ENCODE results near the gene ULBP3.
"Not testable (repeated sequence)": the region's sequence is repeated elsewhere in the genome, so short reads cannot be mapped to it uniquely, and the experiment has no call there.

The ULBP3 gene

GRCh38 chr6:150075034-150075421 lies 6.1 kb upstream of the ULBP3 start:
- DNase-seq: no peak

GRCh38 chr6:150074396-150075033 lies 5.6 kb upstream of the ULBP3 start:
- DNase-seq: not testable (repeated sequence)

GRCh38 chr6:150072201-150072600 lies 3.3 kb upstream of the ULBP3 start:
- DNase-seq: peak; percentile 39

- DNase-seq: no peak
Measured at GRCh38 chr6:150070236-150070818, 1.4 kb upstream of the ULBP3 start.

GRCh38 chr6:150069706-150070105 lies 785 bp upstream of the ULBP3 start:
- DNase-seq: no peak

- no peak for DNase-seq
Measured at GRCh38 chr6:150068151-150068550, 770 bp downstream of the ULBP3 start.

GRCh38 chr6:150065083-150065482 lies 3.8 kb downstream of the ULBP3 start:
- no peak for DNase-seq

GRCh38 chr6:150063640-150064039 lies 5.3 kb downstream of the ULBP3 start:
- no peak for DNase-seq

GRCh38 chr6:150059973-150060372 lies 8.9 kb downstream of the ULBP3 start:
- not testable (repeated sequence) for DNase-seq

GRCh38 chr6:150058986-150059385 lies 9.9 kb downstream of the ULBP3 start:
- DNase-seq: no peak

- DNase-seq: no peak
Measured at GRCh38 chr6:150058231-150058792, 10.6 kb downstream of the ULBP3 start.

- no peak for DNase-seq
Measured at GRCh38 chr6:150057501-150057951, 11.4 kb downstream of the ULBP3 start.

- DNase-seq: no peak
Measured at GRCh38 chr6:150056916-150057315, 12.0 kb downstream of the ULBP3 start.

GRCh38 chr6:150056156-150056555 lies 12.8 kb downstream of the ULBP3 start:
- no peak for DNase-seq

- no peak for DNase-seq
Measured at GRCh38 chr6:150055131-150055530, 13.8 kb downstream of the ULBP3 start.

- DNase-seq: no peak
Measured at GRCh38 chr6:150053450-150053849, 15.5 kb downstream of the ULBP3 start.

- DNase-seq: no peak
Measured at GRCh38 chr6:150050846-150051245, 18.1 kb downstream of the ULBP3 start.

- DNase-seq: no peak
Measured at GRCh38 chr6:150048099-150048498, 20.8 kb downstream of the ULBP3 start.

- DNase-seq: no peak
Measured at GRCh38 chr6:150046943-150047342, 22.0 kb downstream of the ULBP3 start.

- no peak for DNase-seq
Measured at GRCh38 chr6:150044621-150045145, 24.2 kb downstream of the ULBP3 start.

GRCh38 chr6:150043501-150044412 lies 25.2 kb downstream of the ULBP3 start:
- DNase-seq: no peak

GRCh38 chr6:150043096-150043495 lies 25.8 kb downstream of the ULBP3 start:
- DNase-seq: no peak
